ENCODE data around the gene PIANP. TPM values are rescaled to one million over a fixed set of nuclear protein-coding genes. Genes with fewer than 3 reads are reported as not detected.

PIANP gene
- total RNA-seq, 1 donor from 2014 or later = 0.32 TPM

- H3K27me3 Mint-ChIP-seq (ENCODE audit: insufficient read depth, low read depth) = peaks cover 19% of the 10 kb centered on the region
- peaks cover 19% of the 10 kb centered on the region for H3K79me2 ChIP-seq (ENCODE audit: low read depth)
- H3K9ac ChIP-seq = no peak overlapping the region
- no peaks in the 10 kb centered on the region for H3K36me3 ChIP-seq
- H3K27ac Mint-ChIP-seq = peak overlapping the region; percentile 1
- H3K9me3 ChIP-seq (ENCODE audit: low read depth) = no peaks in the 10 kb centered on the region
- H2AFZ ChIP-seq (replicated peaks) = no peak overlapping the region
- H3K4me1 ChIP-seq = peaks cover 13% of the 10 kb centered on the region
- H3K4me3 Mint-ChIP-seq = no peak overlapping the region
- TF ChIP-seq EZH2 (IDR thresholded peaks at IDR 0.05) (no peak), EZH2phosphoT487 (IDR thresholded peaks at IDR 0.05) (no peak), CTCF (IDR thresholded peaks at IDR 0.05) (no peak)
- H3K27ac ChIP-seq = no peak overlapping the region
- H3K4me1 Mint-ChIP-seq = peaks cover 41% of the 10 kb centered on the region
- H3K27me3 ChIP-seq = peaks cover 12% of the 10 kb centered on the region
- no peaks in the 10 kb centered on the region for H3K9me3 Mint-ChIP-seq
- H3K4me3 ChIP-seq = no peak overlapping the region
- no peak overlapping the region for H3K4me2 ChIP-seq
- no peak for DNase-seq (ENCODE audit: low spot score)
- no peaks in the 10 kb centered on the region for H4K20me1 ChIP-seq (ENCODE audit: low read depth)
- peaks cover 29% of the 10 kb centered on the region for H3F3A ChIP-seq (ENCODE audit: low read depth)
- H3K36me3 Mint-ChIP-seq = peaks cover 11% of the 10 kb centered on the region
Observed at GRCh38 chr12:6696690-6697583, 3.7 kb downstream of the PIANP start.

GRCh38 chr12:6695313-6696045, 5.1 kb downstream of the PIANP start:
- no peaks in the 10 kb centered on the region for H3K9me3 Mint-ChIP-seq
- H3K36me3 ChIP-seq = no peaks in the 10 kb centered on the region
- no peak overlapping the region for H3K4me2 ChIP-seq
- H3K79me2 ChIP-seq (ENCODE audit: low read depth) = peaks cover 23% of the 10 kb centered on the region
- H3K27me3 Mint-ChIP-seq (ENCODE audit: insufficient read depth, low read depth) = peaks cover 14% of the 10 kb centered on the region
- peaks cover 33% of the 10 kb centered on the region for H3F3A ChIP-seq (ENCODE audit: low read depth)
- H2AFZ ChIP-seq (replicated peaks) = no peak overlapping the region
- no peak overlapping the region for H3K4me3 ChIP-seq
- no peaks in the 10 kb centered on the region for H3K27me3 ChIP-seq
- no peak overlapping the region for H3K27ac ChIP-seq
- H3K4me1 Mint-ChIP-seq = peaks cover 36% of the 10 kb centered on the region
- peaks cover 9% of the 10 kb centered on the region for H3K36me3 Mint-ChIP-seq
- no peak overlapping the region for H3K4me3 Mint-ChIP-seq
- peaks cover 10% of the 10 kb centered on the region for H3K4me1 ChIP-seq
- no peak for DNase-seq (ENCODE audit: low spot score)
- no peaks in the 10 kb centered on the region for H4K20me1 ChIP-seq (ENCODE audit: low read depth)
- TF ChIP-seq EZH2 (IDR thresholded peaks at IDR 0.05) (no peak), CTCF (IDR thresholded peaks at IDR 0.05) (no peak), EZH2phosphoT487 (IDR thresholded peaks at IDR 0.05) (no peak)
- H3K27ac Mint-ChIP-seq = peak overlapping the region; percentile 44
- H3K9me3 ChIP-seq (ENCODE audit: low read depth) = no peaks in the 10 kb centered on the region
- H3K9ac ChIP-seq = no peak overlapping the region

GRCh38 chr12:6694701-6695100, 5.9 kb downstream of the PIANP start:
- TF ChIP-seq EZH2 (IDR thresholded peaks at IDR 0.05) (no peak), EZH2phosphoT487 (IDR thresholded peaks at IDR 0.05) (no peak), CTCF (IDR thresholded peaks at IDR 0.05) (no peak)
- H4K20me1 ChIP-seq (ENCODE audit: low read depth) = no peaks in the 10 kb centered on the region
- Mint-ChIP-seq H3K27me3 (ENCODE audit: insufficient read depth, low read depth) (peaks cover 12% of the 10 kb centered on the region), H3K36me3 (peaks cover 9% of the 10 kb centered on the region), H3K4me1 (peaks cover 41% of the 10 kb centered on the region), H3K4me3 (no peak overlapping the region), H3K9me3 (no peaks in the 10 kb centered on the region), H3K27ac (no peak overlapping the region)
- no peaks in the 10 kb centered on the region for H3K27me3 ChIP-seq
- no peak overlapping the region for H2AFZ ChIP-seq (replicated peaks)
- no peaks in the 10 kb centered on the region for H3K9me3 ChIP-seq (ENCODE audit: low read depth)
- DNase-seq (ENCODE audit: low spot score) = no peak
- H3K27ac ChIP-seq = no peak overlapping the region
- H3K4me2 ChIP-seq = no peak overlapping the region
- no peak overlapping the region for H3K4me3 ChIP-seq
- no peaks in the 10 kb centered on the region for H3K36me3 ChIP-seq
- peaks cover 23% of the 10 kb centered on the region for H3K79me2 ChIP-seq (ENCODE audit: low read depth)
- no peak overlapping the region for H3K9ac ChIP-seq
- H3K4me1 ChIP-seq = peaks cover 14% of the 10 kb centered on the region
- H3F3A ChIP-seq (ENCODE audit: low read depth) = peaks cover 33% of the 10 kb centered on the region

Measured in neural progenitor cell (in vitro differentiated cells).